HG03097 (cell line): Measurements from ENCODE around the gene SLC39A11.
"Not testable (repeated sequence)": the region's sequence is repeated elsewhere in the genome, so short reads cannot be mapped to it uniquely, and the experiment has no call there.

ENCODE experiments used
- ATAC-seq: cut with Tn5 transposase; IDR thresholded peaks from one replicate; pipeline ENCODE4 v1.9.1; 2021; ENCODE audit not compliant: unreplicated experiment, low FRiP score

SLC39A11 gene

GRCh38 chr17:72772331-72772821 lies 320.1 kb downstream of the SLC39A11 start:
- no peak for ATAC-seq

GRCh38 chr17:72771734-72772133 lies 320.8 kb downstream of the SLC39A11 start:
- no peak for ATAC-seq

- ATAC-seq, result no peak
Measured at GRCh38 chr17:72766761-72767356, 325.6 kb downstream of the SLC39A11 start.

- ATAC-seq, result no peak
Measured at GRCh38 chr17:72765368-72766153, 326.9 kb downstream of the SLC39A11 start.

- ATAC-seq, result no peak
Measured at GRCh38 chr17:72764632-72765041, 327.9 kb downstream of the SLC39A11 start.

GRCh38 chr17:72763981-72764380 lies 328.5 kb downstream of the SLC39A11 start:
- ATAC-seq, result no peak

GRCh38 chr17:72761893-72762575 lies 330.5 kb downstream of the SLC39A11 start:
- not testable (repeated sequence) for ATAC-seq

GRCh38 chr17:72761431-72761830 lies 331.1 kb downstream of the SLC39A11 start:
- no peak for ATAC-seq

GRCh38 chr17:72760368-72760767 lies 332.1 kb downstream of the SLC39A11 start:
- ATAC-seq, result no peak

GRCh38 chr17:72759301-72759700 lies 333.2 kb downstream of the SLC39A11 start:
- ATAC-seq, result no peak

- no peak for ATAC-seq
Measured at GRCh38 chr17:72756256-72756655, 336.2 kb downstream of the SLC39A11 start.

GRCh38 chr17:72754513-72754912 lies 338.0 kb downstream of the SLC39A11 start:
- ATAC-seq, result no peak

GRCh38 chr17:72751746-72752145 lies 340.7 kb downstream of the SLC39A11 start:
- no peak for ATAC-seq

- ATAC-seq, result no peak
Measured at GRCh38 chr17:72749119-72749572, 343.3 kb downstream of the SLC39A11 start.

GRCh38 chr17:72747501-72747900 lies 345.0 kb downstream of the SLC39A11 start:
- ATAC-seq, result no peak

- no peak for ATAC-seq
Measured at GRCh38 chr17:72745241-72745640, 347.2 kb downstream of the SLC39A11 start.

GRCh38 chr17:72743037-72743467 lies 349.4 kb downstream of the SLC39A11 start:
- no peak for ATAC-seq

- ATAC-seq, result no peak
Measured at GRCh38 chr17:72737151-72737690, 355.3 kb downstream of the SLC39A11 start.

GRCh38 chr17:72735592-72735991 lies 356.9 kb downstream of the SLC39A11 start:
- ATAC-seq, result no peak

- ATAC-seq, result no peak
Measured at GRCh38 chr17:72735048-72735447, 357.4 kb downstream of the SLC39A11 start.

GRCh38 chr17:72734613-72735012 lies 357.9 kb downstream of the SLC39A11 start:
- ATAC-seq, result no peak
